HCT116 (cell line): ENCODE measurements around the gene GNPTG. TPM values are rescaled to one million over a fixed set of nuclear protein-coding genes. Genes with fewer than 3 reads are reported as not detected.
A peak's percentile ranks its signal among the peaks of the same experiment; 100 is the strongest.

ENCODE experiments used
- ATAC-seq: fragments of 200-7000 bp; cut with Tn5 transposase; 2 replicates; pipeline ENCODE4 v1.9.1; 2020; ENCODE audit warnings: mild to moderate bottlenecking, moderate library complexity
- BruUV-seq: library from RNA; stranded (reverse); fragments of 400-500 nt; replicated peaks from 2 replicates; lab custom pipeline; 2021; lab: Mats Ljungman, UMichigan
- CTCF ChIA-PET: fragments of 300-600 bp; sonication (Branson Sonifier 250); formaldehyde crosslinking; loops from one replicate; lab custom pipeline; 2021; ENCODE audit warnings: antibody characterized with exemption; lab: Charles Lee
- POLR2A ChIA-PET: fragments of 300-600, 350-600 bp; sonication (Branson Sonifier 250); formaldehyde crosslinking; loops from one replicate; lab custom pipeline; 2021; ENCODE audit warnings: antibody characterized with exemption; lab: Charles Lee
- RAD21 ChIA-PET, 2 experiments: fragments of 300-600 bp; sonication (Branson Sonifier 250); formaldehyde crosslinking; loops; one replicate each; lab custom pipeline; 2023; ENCODE audit warnings: low total read pairs in 2 of 2; ENCODE audit not compliant: uncharacterized antibody in 2 of 2, unreplicated experiment in 2 of 2, low non-redundant PET in 1 of 2; lab: Charles Lee
- DNase-seq: peaks from one replicate; pipeline ENCODE4 v3.0.0-alpha.2; 2010; ENCODE audit warnings: low read depth, low spot score
- H2AFZ ChIP-seq: fragments of 200-600 bp; shearing (Covaris generic), sonication (generic); 2 replicates; pipeline ENCODE4 v1.6.1; 2017; ENCODE audit warnings: low read depth, mixed run types, mixed read lengths, antibody characterized with exemption, low read length; ENCODE audit not compliant: poor library complexity, severe bottlenecking
- H3K27ac ChIP-seq: 2 replicates; pipeline ENCODE4 v1.5.1; 2012; ENCODE audit warnings: low read depth, low read length
- H3K27me3 ChIP-seq: fragments of 200-600 bp; sonication (generic); 2 replicates; pipeline ENCODE4 v1.6.1; 2016; ENCODE audit warnings: mixed run types, low read length, mixed read lengths; ENCODE audit not compliant: insufficient read depth
- H3K36me3 ChIP-seq, 2 experiments: fragments of 200-500 bp in 1 of 2; fragments of 200-600 bp in 1 of 2; sonication (Bioruptor generic) in 1 of 2; sonication (generic) in 1 of 2; 2 replicates each; pipeline versions ENCODE4 v1.5.1 to v1.6.1; 2014 to 2016; ENCODE audit warnings: low read length in 2 of 2, inconsistent platforms in 1 of 2, mixed read lengths in 1 of 2, mixed run types in 1 of 2; ENCODE audit not compliant: insufficient read depth in 2 of 2, control insufficient read depth in 1 of 2
- H3K4me1 ChIP-seq, 2 experiments: fragments of 200-600 bp in 1 of 2; sonication (generic) in 1 of 2; 2 replicates each; pipeline versions ENCODE4 v1.5.1 to v1.6.1; 2012 to 2017; ENCODE audit warnings: low read length in 2 of 2, inconsistent platforms in 1 of 2, mild to moderate bottlenecking in 1 of 2, mixed read lengths in 1 of 2, mixed run types in 1 of 2, moderate library complexity in 1 of 2; ENCODE audit not compliant: insufficient read depth in 2 of 2, control insufficient read depth in 1 of 2
- H3K4me2 ChIP-seq: fragments of 200-600 bp; sonication (generic); 2 replicates; pipeline ENCODE4 v1.6.1; 2017; ENCODE audit warnings: mixed run types, low read length, mixed read lengths
- H3K4me3 ChIP-seq, 2 experiments: fragments of 200-600 bp in 1 of 2; sonication (generic) in 1 of 2; replicated peaks in 1 of 2; 2 replicates each; pipeline ENCODE4 v1.5.1; 2011 to 2016; ENCODE audit warnings: low read length in 2 of 2, control low read depth in 1 of 2, low read depth in 1 of 2, mild to moderate bottlenecking in 1 of 2, mixed read lengths in 1 of 2, mixed run types in 1 of 2
- H3K79me2 ChIP-seq: fragments of 200-600 bp; sonication (generic); 2 replicates; pipeline ENCODE4 v1.6.1; 2017; ENCODE audit warnings: mild to moderate bottlenecking, mixed run types, low read length, moderate library complexity, mixed read lengths; ENCODE audit not compliant: insufficient read depth
- H3K9ac ChIP-seq: fragments of 200-600 bp; sonication (generic); 2 replicates; pipeline ENCODE4 v1.6.1; 2016; ENCODE audit warnings: low read length, mixed read lengths
- H3K9me2 ChIP-seq: fragments of 200-600 bp; sonication (generic), shearing (Covaris generic); 2 replicates; pipeline ENCODE4 v1.6.1; 2017; ENCODE audit warnings: mixed run types, mild to moderate bottlenecking, moderate library complexity; ENCODE audit not compliant: insufficient read depth
- H3K9me3 ChIP-seq, 2 experiments: fragments of 200-500 bp in 1 of 2; fragments of 200-600 bp in 1 of 2; sonication (Bioruptor generic) in 1 of 2; sonication (generic) in 1 of 2; 2 replicates each; pipeline ENCODE4 v1.6.1; 2014 to 2017; ENCODE audit warnings: low read length in 2 of 2, mixed read lengths in 2 of 2, inconsistent platforms in 1 of 2, low read depth in 1 of 2, mild to moderate bottlenecking in 1 of 2, mixed run types in 1 of 2, moderate library complexity in 1 of 2; ENCODE audit not compliant: control insufficient read depth in 1 of 2, insufficient read depth in 1 of 2
- H4K20me1 ChIP-seq: fragments of 200-600 bp; sonication (generic), shearing (Covaris generic); 2 replicates; pipeline ENCODE4 v1.6.1; 2017; ENCODE audit warnings: mixed run types, mild to moderate bottlenecking, moderate library complexity; ENCODE audit not compliant: insufficient read depth
- CBX3 ChIP-seq: IDR thresholded peaks from 2 replicates; pipeline ENCODE4 v1.6.1; 2012; ENCODE audit warnings: low read depth
- ELF1 ChIP-seq: IDR thresholded peaks from 2 replicates; pipeline ENCODE4 v1.6.1; 2012; ENCODE audit warnings: low read depth, borderline replicate concordance
- EZH2phosphoT487 ChIP-seq: fragments of 200-600 bp; IDR thresholded peaks from 2 replicates; pipeline ENCODE4 v1.6.1; 2018; ENCODE audit warnings: antibody characterized with exemption, borderline replicate concordance
- JUND ChIP-seq: IDR thresholded peaks from 2 replicates; pipeline ENCODE4 v1.6.1; 2012
- TCF7L2 ChIP-seq: IDR thresholded peaks from 2 replicates; pipeline ENCODE4 v1.7.0; 2011; ENCODE audit warnings: borderline replicate concordance, inconsistent platforms; ENCODE audit not compliant: insufficient read depth, insufficient read length; ENCODE audit errors: extremely low read depth
- YY1 ChIP-seq: IDR thresholded peaks from 2 replicates; pipeline ENCODE4 v1.6.1; 2011; ENCODE audit warnings: low read length, low read depth, moderate library complexity, mild to moderate bottlenecking; ENCODE audit not compliant: insufficient replicate concordance; ENCODE audit errors: extremely low read depth
- ZFX ChIP-seq: fragments of 450-650 bp; IDR thresholded peaks from 2 replicates; pipeline ENCODE4 v1.6.1; 2017
- intact Hi-C: fragments of 100-400 bp; cut with micrococcal nuclease; formaldehyde crosslinking; loops from 2 replicates; pipeline ENCODE4 v1.10.0; 2022
- total RNA-seq: library from RNA; stranded (reverse); gene quantifications from one replicate; pipeline ENCODE4 v1.2.1, GENCODE V29; 2021; ENCODE audit not compliant: unreplicated experiment
- TF ChIP-seq, protein P1 (sequence below): IDR thresholded peaks from 2 replicates; pipeline ENCODE4 v1.6.1; 2011; ENCODE audit warnings: mild to moderate bottlenecking, low read length, moderate library complexity; ENCODE audit not compliant: insufficient replicate concordance; ENCODE audit errors: extremely low read depth

GNPTG gene
- total RNA-seq, 1 experiment from 2014 or later = 35.2 TPM

DNA sequence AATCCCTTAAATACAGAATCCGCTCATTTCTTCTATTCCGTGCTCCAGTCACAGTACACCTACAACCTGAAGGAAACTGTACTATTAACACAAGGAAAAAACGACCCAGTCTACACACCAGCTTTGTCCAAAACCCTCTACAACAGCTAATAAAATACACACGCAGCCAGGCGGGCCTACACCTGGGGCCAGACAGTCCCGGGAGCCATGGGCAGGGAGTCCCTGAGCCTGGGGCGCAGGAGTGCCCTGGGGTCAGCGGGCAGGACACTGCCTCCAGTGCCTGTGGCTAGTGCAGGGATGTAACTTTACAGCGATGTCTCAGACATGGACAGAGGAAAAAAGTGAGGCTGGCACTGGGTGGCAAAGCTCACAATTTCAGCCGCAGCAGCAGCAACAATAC, 28.5 kb downstream of the GNPTG start:
- Histone ChIP-seq H3K9ac (peak overlapping the region; percentile 100), H4K20me1 (no peaks in the 10 kb centered on the region), H3K9me2 (no peaks in the 10 kb centered on the region), H3K36me3 (peaks cover 0 to 6% of the 10 kb centered on the region in 2 experiments; a peak in 1 of 4 replicates), H3K79me2 (peaks cover 34% of the 10 kb centered on the region), H3K4me3 (peak overlapping the region; percentile 42 to 89; a peak in 3 of 4 replicates), H3K4me1 (peaks cover 12 to 19% of the 10 kb centered on the region in 2 experiments), H3K9me3 (no peaks in the 10 kb centered on the region), H3K4me2 (peak overlapping the region; percentile 98), H3K27me3 (no peaks in the 10 kb centered on the region), H2AFZ (peak overlapping the region; percentile 38), H3K27ac (peak overlapping the region; percentile 58)
- CTCF ChIA-PET = interaction anchor here (0.7 to 1.8 kb wide), 4 partner anchors 11 to 48 kb away, joined by 3 to 6 read pairs (median 4); no protein-coding TSS in a partner anchor
- intact Hi-C loops = no loop called here
- ATAC-seq = no peak
- DNase-seq = no peak
- POLR2A ChIA-PET = interaction anchor here (0.9 kb wide), 1 partner anchor 40 kb away, joined by 3 read pairs; the partner anchor contains the start of gene UQCC4
- TF ChIP-seq TCF7L2 (no peak), JUND (no peak), CBX3 (no peak), ELF1 (no peak), YY1 (no peak), ZFX (no peak), EZH2phosphoT487 (no peak)
- TF ChIP-seq, protein P1, sequence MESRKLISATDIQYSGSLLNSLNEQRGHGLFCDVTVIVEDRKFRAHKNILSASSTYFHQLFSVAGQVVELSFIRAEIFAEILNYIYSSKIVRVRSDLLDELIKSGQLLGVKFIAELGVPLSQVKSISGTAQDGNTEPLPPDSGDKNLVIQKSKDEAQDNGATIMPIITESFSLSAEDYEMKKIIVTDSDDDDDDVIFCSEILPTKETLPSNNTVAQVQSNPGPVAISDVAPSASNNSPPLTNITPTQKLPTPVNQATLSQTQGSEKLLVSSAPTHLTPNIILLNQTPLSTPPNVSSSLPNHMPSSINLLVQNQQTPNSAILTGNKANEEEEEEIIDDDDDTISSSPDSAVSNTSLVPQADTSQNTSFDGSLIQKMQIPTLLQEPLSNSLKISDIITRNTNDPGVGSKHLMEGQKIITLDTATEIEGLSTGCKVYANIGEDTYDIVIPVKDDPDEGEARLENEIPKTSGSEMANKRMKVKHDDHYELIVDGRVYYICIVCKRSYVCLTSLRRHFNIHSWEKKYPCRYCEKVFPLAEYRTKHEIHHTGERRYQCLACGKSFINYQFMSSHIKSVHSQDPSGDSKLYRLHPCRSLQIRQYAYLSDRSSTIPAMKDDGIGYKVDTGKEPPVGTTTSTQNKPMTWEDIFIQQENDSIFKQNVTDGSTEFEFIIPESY = no peak
- RAD21 ChIA-PET = no interaction called here
- no TSS peak for BruUV-seq
